Left colon (tissue), 2 donors: Measurements from ENCODE around the gene RXRA. TPM values are rescaled to one million over a fixed set of nuclear protein-coding genes. Genes with fewer than 3 reads are reported as not detected.

Experiments used
- ATAC-seq: fragments of 200-7000 bp; cut with Tn5 transposase; one replicate; pipeline ENCODE4 v1.9.1; 2020; ENCODE audit warnings: mild to moderate bottlenecking, moderate library complexity
- DNase-seq, 2 donors: peaks; one replicate each; pipeline ENCODE4 v3.0.0-alpha.2; 2020
- intact Hi-C, 2 donors: fragments of 100-400 bp; cut with DNase I in 1 of 2; cut with micrococcal nuclease in 1 of 2; formaldehyde crosslinking; loops; one replicate each; pipeline versions ENCODE4 v1.11.2 to v1.14.0; 2022; cut with DNase I, micrococcal nuclease
- total RNA-seq, 2 donors: library from RNA; stranded (reverse); fragmentation: NEBNext Ultra II Directional; extraction: Animal tissue kit (Norgen Biotek cat#: 25700); gene quantifications; one replicate each; pipeline ENCODE4 v1.2.1, GENCODE V29; 2021
- donor health status: DM: no; HTN: no; CAD: no.
- donor health status: DM: yes; HTN: yes; CAD: no.

Gene RXRA
- total RNA-seq, 2 donors from 2014 or later, result 68.3 to 88.9 TPM

DNA sequence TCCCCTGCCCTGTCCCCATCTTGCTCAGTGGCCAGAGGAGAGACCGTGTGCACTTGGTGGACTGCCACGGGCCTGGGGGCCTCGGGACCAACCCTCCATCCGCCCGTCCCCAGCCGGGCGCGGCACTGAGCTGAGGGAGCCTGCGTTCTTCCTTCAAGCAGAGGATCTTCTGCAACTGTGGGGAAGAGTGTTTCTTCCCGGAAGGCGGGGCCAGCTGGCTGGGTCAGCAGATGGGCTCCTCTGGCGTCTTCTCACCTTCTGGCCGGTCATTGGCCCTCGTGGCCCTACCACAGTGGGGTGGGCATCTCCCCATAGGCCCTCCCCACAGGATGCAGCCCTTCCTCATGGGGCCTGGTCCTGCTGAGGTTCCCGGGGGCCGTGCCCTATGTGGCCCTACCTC, 17.4 kb downstream of the RXRA start:
- DNase-seq (peak in 1 of 2 donors; percentile 39), ATAC-seq (no peak)
- intact Hi-C loops, result no loop called here

GRCh38 chr9:134344068-134344799, 18.0 kb downstream of the RXRA start:
- intact Hi-C loops, result no loop called here

GRCh38 chr9:134344800-134345310, 18.6 kb downstream of the RXRA start:
- ATAC-seq (no peak), DNase-seq (no peak)
- intact Hi-C loops, result no loop called here

More at GRCh38 chr9:134344068-134344799, 18.0 kb downstream of the RXRA start:
- no peak for ATAC-seq
- DNase-seq, result peak in 1 of 2 donors; percentile 46

DNA sequence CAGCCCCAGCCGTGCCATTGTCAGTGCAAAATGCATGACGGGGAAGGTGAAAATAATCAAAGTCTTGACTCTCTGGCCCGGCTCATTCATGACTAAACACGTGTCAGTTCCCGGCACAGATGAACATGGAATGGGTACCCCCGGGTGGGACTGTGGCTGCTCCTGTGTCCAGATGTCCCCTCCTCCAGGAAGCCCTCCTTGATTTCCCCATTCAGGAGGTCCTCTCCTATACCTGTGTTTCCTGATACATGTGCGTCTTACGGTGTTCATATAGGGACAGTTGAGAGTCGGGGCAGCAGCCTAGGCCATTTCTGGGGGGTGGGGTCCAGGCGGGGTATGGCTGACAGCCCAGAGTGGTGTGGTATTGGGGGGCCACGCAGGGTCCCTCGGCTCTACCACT, 19.5 kb downstream of the RXRA start:
- ATAC-seq, result no peak
- DNase-seq, result no peak
- intact Hi-C loops, result no loop called here

DNA sequence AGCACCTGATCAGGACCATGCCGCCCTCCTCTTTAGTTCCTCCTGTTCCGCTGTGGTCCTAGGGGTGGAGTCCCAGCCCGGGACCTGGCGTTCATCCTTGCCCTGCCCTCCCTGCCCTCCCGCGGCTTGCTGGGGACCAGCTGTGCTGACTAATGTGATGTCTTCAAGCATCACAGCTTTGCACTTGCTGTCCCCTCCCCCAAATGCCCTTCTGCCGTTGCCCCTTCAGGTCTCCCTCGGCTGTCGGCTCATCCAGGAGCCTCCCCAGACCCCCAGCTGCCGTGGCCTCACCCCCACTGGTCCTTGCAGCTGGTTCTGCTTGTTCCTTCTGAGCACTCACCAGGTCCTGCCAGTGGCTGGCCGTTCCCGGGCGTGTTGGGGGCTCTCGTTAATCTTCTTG, 19.9 kb downstream of the RXRA start:
- no peak for DNase-seq
- intact Hi-C loops, result no loop called here
- ATAC-seq, result no peak

DNA sequence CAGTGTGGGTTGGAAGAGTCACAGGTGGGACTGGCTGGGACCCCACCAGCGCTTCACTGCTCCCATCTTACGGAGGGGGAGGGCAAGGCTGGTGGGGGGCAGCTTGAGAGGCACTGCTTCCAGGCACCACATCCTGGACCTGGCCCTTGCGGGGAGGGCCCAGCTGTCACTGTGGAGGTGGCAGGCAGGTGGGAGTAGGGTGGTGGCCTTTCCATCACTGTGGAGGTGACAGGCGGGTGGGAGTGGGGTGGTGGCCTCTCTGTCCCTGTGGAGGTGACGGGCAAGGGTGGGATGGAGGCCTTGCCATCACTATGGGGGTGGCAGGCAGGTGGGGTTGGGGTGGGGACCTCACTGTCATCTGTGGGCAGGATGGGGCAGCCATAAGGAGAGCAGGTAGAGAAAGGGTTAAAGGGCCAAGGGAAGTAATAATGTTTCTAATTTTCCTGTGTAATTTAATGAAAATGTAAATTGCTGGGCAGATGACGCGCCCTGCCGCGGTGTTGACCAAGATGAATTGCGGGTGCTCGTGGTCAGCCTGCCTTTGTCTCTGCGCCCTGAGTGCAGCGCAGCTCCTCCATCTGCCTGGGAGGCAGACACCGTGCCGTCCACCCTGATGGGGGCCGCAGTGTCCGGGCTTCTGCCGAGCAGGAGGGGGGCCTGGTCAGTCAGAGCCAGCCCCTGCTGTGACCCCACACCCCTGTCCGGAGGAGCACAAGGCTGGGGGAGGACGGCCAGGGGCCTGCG, 20.8 kb downstream of the RXRA start:
- intact Hi-C loops, result no loop called here
- ATAC-seq, result no peak
- DNase-seq, result no peak

DNA sequence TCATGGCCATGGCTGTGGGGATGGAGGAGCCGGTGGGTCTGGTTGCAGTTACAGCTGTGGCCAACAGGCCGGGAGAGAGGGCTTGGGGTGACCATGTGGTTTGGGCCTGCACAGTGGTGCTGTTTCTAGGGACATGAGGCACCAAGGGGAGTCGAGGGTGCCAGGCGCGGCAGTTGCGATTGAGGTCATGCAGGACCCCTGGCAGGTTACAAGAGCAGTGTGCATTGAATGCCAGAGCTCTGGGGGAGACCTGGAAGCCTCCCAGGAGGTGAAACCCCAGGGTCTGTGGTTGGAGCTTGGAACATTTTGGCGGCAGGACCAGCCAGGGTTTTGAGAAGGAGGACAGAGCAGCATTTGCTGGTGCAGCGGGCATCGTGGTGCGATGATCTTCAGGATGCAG, 21.7 kb downstream of the RXRA start:
- ATAC-seq (no peak), DNase-seq (no peak)
- intact Hi-C loops, result no loop called here

- intact Hi-C loops, result no loop called here
- no peak for DNase-seq
- ATAC-seq, result no peak
Observed at GRCh38 chr9:134348404-134349155, 22.3 kb downstream of the RXRA start.

DNA sequence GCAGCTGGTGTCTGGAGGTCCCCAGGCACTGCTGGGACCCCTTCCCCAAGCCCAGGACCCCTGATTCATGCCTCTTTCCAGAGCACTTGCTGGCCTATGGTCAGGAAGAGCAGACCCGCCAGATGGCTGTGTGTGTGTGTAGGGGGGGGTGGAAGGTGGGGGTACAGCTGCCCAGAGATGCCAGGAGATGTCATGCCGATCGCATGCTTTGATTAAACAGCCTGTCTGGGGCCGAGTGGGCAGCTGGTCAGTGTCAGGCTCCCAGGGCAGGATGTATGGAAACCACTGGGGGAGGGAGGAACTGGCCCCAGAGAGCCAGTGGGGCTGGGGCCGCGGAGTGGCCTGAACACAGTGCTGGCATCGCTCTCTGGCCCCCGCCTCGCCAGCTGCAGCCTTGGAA, 23.7 kb downstream of the RXRA start:
- no peak for DNase-seq
- ATAC-seq, result no peak
- intact Hi-C loops, result no loop called here

DNA sequence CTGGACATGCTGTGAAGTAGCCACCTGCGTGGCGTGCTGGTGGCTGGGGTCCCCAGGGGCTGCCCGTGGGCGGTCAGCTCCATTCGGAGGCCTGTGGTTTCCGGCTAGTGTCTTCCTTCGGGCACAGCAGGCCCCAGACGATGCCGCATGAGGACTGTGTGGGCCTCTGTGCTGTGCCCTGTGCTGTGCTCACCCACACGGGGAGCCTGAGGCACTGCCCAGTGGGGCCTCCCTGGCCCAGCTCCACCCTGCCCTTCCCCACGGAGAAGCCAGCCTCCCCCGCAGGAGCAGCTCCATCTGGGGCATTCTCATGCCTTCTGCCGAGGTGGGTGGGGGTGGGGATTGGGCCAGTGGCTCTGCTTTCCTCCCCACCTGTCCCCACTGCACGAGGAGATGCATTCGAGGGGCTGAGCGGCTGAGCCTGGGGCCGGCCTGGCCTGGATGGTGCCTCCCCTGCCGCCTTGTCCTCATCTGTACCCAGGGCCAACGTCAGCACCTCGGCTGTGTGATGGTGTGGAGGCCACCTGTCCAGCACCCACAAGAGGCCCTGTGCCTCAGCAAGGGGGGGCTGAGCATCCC, 24.2 kb downstream of the RXRA start:
- DNase-seq (no peak), ATAC-seq (no peak)
- intact Hi-C loops, result no loop called here

DNA sequence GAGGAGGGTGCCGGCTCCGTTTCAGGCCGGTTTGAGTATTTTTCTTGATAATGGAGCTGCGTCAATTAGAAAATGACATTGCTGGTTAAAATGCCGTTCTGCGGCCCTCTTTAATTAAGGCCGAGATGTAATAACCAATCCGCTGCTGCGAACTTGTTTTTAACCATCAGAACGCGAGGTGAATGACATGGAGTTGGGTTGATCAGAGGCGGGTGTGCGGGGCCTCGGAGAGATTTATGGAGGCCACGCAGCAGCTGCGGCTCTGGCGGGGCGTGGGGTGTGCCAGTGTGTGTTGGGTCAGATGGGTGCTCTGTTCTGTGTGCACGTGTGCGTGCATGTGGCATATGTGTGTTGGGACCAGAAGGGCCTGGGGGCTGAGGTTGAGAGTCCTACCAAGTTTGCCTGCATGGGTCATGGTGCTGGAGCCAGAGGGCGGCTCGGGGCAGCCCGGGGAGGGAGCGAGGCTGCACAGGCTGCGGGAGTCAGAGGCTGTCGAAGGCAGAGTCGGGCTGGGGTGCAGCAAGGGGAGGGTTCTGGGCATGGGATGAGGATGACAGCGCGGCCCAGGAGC, 25.4 kb downstream of the RXRA start:
- intact Hi-C loops, result no loop called here
- ATAC-seq (no peak), DNase-seq (no peak)

- ATAC-seq (no peak), DNase-seq (no peak)
- intact Hi-C loops, result no loop called here
Observed at GRCh38 chr9:134352247-134352933, 26.1 kb downstream of the RXRA start.

DNA sequence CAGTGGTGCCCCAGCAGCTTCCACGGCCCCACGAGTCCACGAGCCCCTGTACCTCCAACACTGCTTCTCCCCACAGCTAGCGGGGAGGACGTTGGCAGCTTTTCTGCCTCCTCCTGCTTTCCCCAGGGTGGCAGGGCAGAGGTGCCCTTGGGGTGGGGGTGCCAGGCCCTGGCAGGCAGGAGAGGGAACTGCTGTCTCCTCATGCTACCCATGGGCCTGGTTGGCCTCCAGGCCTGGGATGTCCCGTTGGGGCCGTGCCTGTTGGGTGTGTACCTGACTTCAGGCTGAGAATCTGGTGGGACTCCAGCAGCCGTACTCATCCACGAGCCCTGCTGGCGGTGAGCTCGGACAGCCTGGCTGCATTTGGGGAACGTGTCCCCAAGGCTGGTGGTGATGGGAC, 27.3 kb downstream of the RXRA start:
- DNase-seq (no peak), ATAC-seq (no peak)
- intact Hi-C loops, result no loop called here

- peak; percentile 12 for ATAC-seq
- DNase-seq, result no peak
- intact Hi-C loops, result no loop called here
Observed at GRCh38 chr9:134355158-134355557, 28.9 kb downstream of the RXRA start.

- DNase-seq, result peak; percentile 74 to 82
- intact Hi-C loops, result no loop called here
Observed at GRCh38 chr9:134355561-134356279, 29.5 kb downstream of the RXRA start.

DNA sequence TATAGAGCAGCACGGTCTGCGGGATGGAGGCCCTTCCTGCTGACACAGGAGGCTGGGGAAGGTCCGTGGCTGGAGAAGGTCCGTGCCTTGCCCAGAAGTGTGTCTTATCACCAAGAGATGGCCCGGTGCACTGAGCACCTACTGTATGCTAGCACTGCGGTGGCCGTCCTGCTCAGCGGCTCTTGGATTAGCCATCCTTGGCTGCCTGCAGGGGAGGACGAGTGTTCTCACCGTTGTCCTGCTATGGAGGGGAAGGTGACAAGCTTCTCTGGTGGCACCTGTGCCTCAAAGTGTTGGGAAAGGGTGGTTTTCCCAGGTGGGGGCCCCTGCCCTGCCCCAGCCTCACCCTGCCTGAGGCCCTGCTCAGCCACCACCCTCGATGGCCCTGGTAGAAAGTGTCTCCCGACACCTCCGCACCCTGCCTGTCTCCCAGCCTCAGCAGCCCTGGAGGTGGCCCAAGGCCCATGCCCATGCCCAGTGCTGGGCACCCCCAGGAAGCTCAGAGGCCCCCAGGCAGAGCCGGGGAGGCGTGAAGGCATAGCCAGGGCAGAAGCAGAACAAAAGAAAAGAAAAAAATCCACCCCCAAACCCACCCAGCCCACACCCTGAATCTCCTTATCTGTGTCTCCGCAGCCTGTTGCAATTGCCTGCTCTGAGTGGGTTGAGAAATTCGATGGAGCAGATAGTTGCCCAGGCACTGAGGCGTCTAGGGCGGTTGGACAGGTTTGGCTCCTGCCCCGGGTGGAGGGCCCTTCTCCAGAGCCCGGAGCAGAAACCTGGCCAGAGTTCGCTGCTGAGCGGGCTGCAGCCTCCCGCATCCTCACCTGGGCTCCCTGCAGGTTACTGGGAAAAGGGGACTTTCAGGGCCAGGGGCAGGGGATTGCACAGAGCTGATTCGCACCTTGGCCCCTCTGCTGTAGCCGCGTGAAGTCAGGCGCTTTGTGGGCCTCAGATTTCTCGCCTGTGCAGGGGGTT, 30.5 kb downstream of the RXRA start:
- ATAC-seq, result peak; percentile 38
- intact Hi-C loops, result no loop called here
- no peak for DNase-seq

More at GRCh38 chr9:134355561-134356279, 29.5 kb downstream of the RXRA start:
- ATAC-seq, result peak; percentile 83

- ATAC-seq (no peak), DNase-seq (no peak)
- intact Hi-C loops, result no loop called here
Observed at GRCh38 chr9:134357631-134358025, 31.4 kb downstream of the RXRA start.
